T-helper 2 cell treated with Interferon-gamma antibody and Interleukin-4, amounts not matched to agents 5 μg/mL and 100 μg/mL, for 36 hours (primary cell): ENCODE results near the gene JARID2.

ENCODE experiments used
- DNase-seq: peaks from one replicate; pipeline ENCODE4 v3.0.0; 2021; ENCODE audit warnings: low spot score
- H3K27ac Mint-ChIP-seq: one replicate; pipeline ENCODE4 v1.8.0; 2021; ENCODE audit warnings: mild to moderate bottlenecking, mixed read lengths
- H3K27me3 Mint-ChIP-seq: one replicate; pipeline ENCODE4 v1.8.0; 2021; ENCODE audit warnings: low read depth, mixed read lengths
- H3K36me3 Mint-ChIP-seq: one replicate; pipeline ENCODE4 v1.8.0; 2021; ENCODE audit warnings: low read depth, mixed read lengths
- H3K4me1 Mint-ChIP-seq: one replicate; pipeline ENCODE4 v1.8.0; 2021; ENCODE audit warnings: low read depth, mixed read lengths
- H3K4me3 Mint-ChIP-seq: one replicate; pipeline ENCODE4 v1.8.0; 2022; ENCODE audit warnings: mild to moderate bottlenecking, moderate library complexity, mixed read lengths
- H3K9me3 Mint-ChIP-seq: one replicate; pipeline ENCODE4 v1.8.0; 2021; ENCODE audit warnings: mixed read lengths

Gene JARID2

GRCh38 chr6:15340775-15341174 is 94.9 kb downstream of the JARID2 start:
- Mint-ChIP-seq H3K4me1 (peaks cover 69% of the 10 kb centered on the region), H3K27ac (peak overlapping the region; percentile 70), H3K9me3 (no peaks in the 10 kb centered on the region), H3K27me3 (no peaks in the 10 kb centered on the region), H3K4me3 (peak overlapping the region; percentile 70), H3K36me3 (no peaks in the 10 kb centered on the region)
- DNase-seq: no peak

GRCh38 chr6:15341311-15342001 is 95.6 kb downstream of the JARID2 start:
- no peaks in the 10 kb centered on the region for H3K27me3 Mint-ChIP-seq
- peak overlapping the region; percentile 70 for H3K27ac Mint-ChIP-seq
- no peaks in the 10 kb centered on the region for H3K9me3 Mint-ChIP-seq
- H3K4me1 Mint-ChIP-seq: peaks cover 73% of the 10 kb centered on the region
- peak overlapping the region; percentile 70 for H3K4me3 Mint-ChIP-seq
- H3K36me3 Mint-ChIP-seq: no peaks in the 10 kb centered on the region
- DNase-seq: no peak

- Mint-ChIP-seq H3K36me3 (no peaks in the 10 kb centered on the region), H3K27ac (peak overlapping the region; percentile 34), H3K4me3 (peak overlapping the region; percentile 60), H3K9me3 (no peaks in the 10 kb centered on the region), H3K27me3 (no peaks in the 10 kb centered on the region), H3K4me1 (peaks cover 71% of the 10 kb centered on the region)
- DNase-seq: no peak
Measured at GRCh38 chr6:15342114-15342513, 96.2 kb downstream of the JARID2 start.

GRCh38 chr6:15343490-15344191 is 97.8 kb downstream of the JARID2 start:
- Mint-ChIP-seq H3K27me3 (no peaks in the 10 kb centered on the region), H3K36me3 (no peaks in the 10 kb centered on the region), H3K4me1 (peaks cover 66% of the 10 kb centered on the region), H3K9me3 (no peaks in the 10 kb centered on the region), H3K27ac (peak overlapping the region; percentile 16), H3K4me3 (peak overlapping the region; percentile 24)
- DNase-seq: no peak

GRCh38 chr6:15344192-15344519 is 98.3 kb downstream of the JARID2 start:
- no peaks in the 10 kb centered on the region for H3K36me3 Mint-ChIP-seq
- H3K4me3 Mint-ChIP-seq: no peak overlapping the region
- no peaks in the 10 kb centered on the region for H3K27me3 Mint-ChIP-seq
- no peak for DNase-seq
- no peak overlapping the region for H3K27ac Mint-ChIP-seq
- no peaks in the 10 kb centered on the region for H3K9me3 Mint-ChIP-seq
- peaks cover 63% of the 10 kb centered on the region for H3K4me1 Mint-ChIP-seq

GRCh38 chr6:15344831-15345230 is 99.0 kb downstream of the JARID2 start:
- DNase-seq: no peak
- Mint-ChIP-seq H3K4me3 (no peak overlapping the region), H3K9me3 (no peaks in the 10 kb centered on the region), H3K27me3 (no peaks in the 10 kb centered on the region), H3K4me1 (peaks cover 62% of the 10 kb centered on the region), H3K36me3 (no peaks in the 10 kb centered on the region), H3K27ac (no peak overlapping the region)

- no peaks in the 10 kb centered on the region for H3K27me3 Mint-ChIP-seq
- no peaks in the 10 kb centered on the region for H3K9me3 Mint-ChIP-seq
- H3K4me3 Mint-ChIP-seq: peak overlapping the region; percentile 16
- no peak overlapping the region for H3K27ac Mint-ChIP-seq
- peaks cover 53% of the 10 kb centered on the region for H3K4me1 Mint-ChIP-seq
- H3K36me3 Mint-ChIP-seq: peaks cover under 1% of the 10 kb centered on the region
- no peak for DNase-seq
Measured at GRCh38 chr6:15346315-15346714, 100.4 kb downstream of the JARID2 start.

- peaks cover 5% of the 10 kb centered on the region for H3K36me3 Mint-ChIP-seq
- DNase-seq: no peak
- peaks cover 49% of the 10 kb centered on the region for H3K4me1 Mint-ChIP-seq
- no peaks in the 10 kb centered on the region for H3K9me3 Mint-ChIP-seq
- no peak overlapping the region for H3K27ac Mint-ChIP-seq
- no peaks in the 10 kb centered on the region for H3K27me3 Mint-ChIP-seq
- H3K4me3 Mint-ChIP-seq: no peak overlapping the region
Measured at GRCh38 chr6:15348528-15348927, 102.7 kb downstream of the JARID2 start.

GRCh38 chr6:15349379-15349778 is 103.5 kb downstream of the JARID2 start:
- Mint-ChIP-seq H3K9me3 (no peaks in the 10 kb centered on the region), H3K27me3 (no peaks in the 10 kb centered on the region), H3K4me3 (no peak overlapping the region), H3K36me3 (peaks cover 5% of the 10 kb centered on the region), H3K27ac (no peak overlapping the region), H3K4me1 (peaks cover 41% of the 10 kb centered on the region)
- DNase-seq: no peak

GRCh38 chr6:15350386-15351083 is 104.7 kb downstream of the JARID2 start:
- Mint-ChIP-seq H3K4me1 (peaks cover 37% of the 10 kb centered on the region), H3K27ac (no peak overlapping the region), H3K4me3 (no peak overlapping the region), H3K36me3 (peaks cover 7% of the 10 kb centered on the region), H3K9me3 (no peaks in the 10 kb centered on the region), H3K27me3 (no peaks in the 10 kb centered on the region)
- DNase-seq: no peak

GRCh38 chr6:15351631-15352030 is 105.8 kb downstream of the JARID2 start:
- no peaks in the 10 kb centered on the region for H3K9me3 Mint-ChIP-seq
- H3K27me3 Mint-ChIP-seq: no peaks in the 10 kb centered on the region
- no peak overlapping the region for H3K27ac Mint-ChIP-seq
- peaks cover 9% of the 10 kb centered on the region for H3K36me3 Mint-ChIP-seq
- peaks cover 31% of the 10 kb centered on the region for H3K4me1 Mint-ChIP-seq
- DNase-seq: no peak
- no peak overlapping the region for H3K4me3 Mint-ChIP-seq

- Mint-ChIP-seq H3K36me3 (peaks cover 9% of the 10 kb centered on the region), H3K4me1 (peaks cover 29% of the 10 kb centered on the region), H3K4me3 (no peak overlapping the region), H3K27me3 (no peaks in the 10 kb centered on the region), H3K27ac (peak overlapping the region; percentile 17), H3K9me3 (no peaks in the 10 kb centered on the region)
- DNase-seq: no peak
Measured at GRCh38 chr6:15352220-15352619, 106.4 kb downstream of the JARID2 start.

- Mint-ChIP-seq H3K4me3 (no peak overlapping the region), H3K27me3 (no peaks in the 10 kb centered on the region), H3K36me3 (peaks cover 9% of the 10 kb centered on the region), H3K9me3 (no peaks in the 10 kb centered on the region), H3K27ac (no peak overlapping the region), H3K4me1 (peaks cover 30% of the 10 kb centered on the region)
- no peak for DNase-seq
Measured at GRCh38 chr6:15352845-15353244, 107.0 kb downstream of the JARID2 start.

GRCh38 chr6:15355683-15356099 is 109.8 kb downstream of the JARID2 start:
- Mint-ChIP-seq H3K27me3 (no peaks in the 10 kb centered on the region), H3K27ac (no peak overlapping the region), H3K9me3 (no peaks in the 10 kb centered on the region), H3K4me1 (peaks cover 35% of the 10 kb centered on the region), H3K36me3 (peaks cover 12% of the 10 kb centered on the region), H3K4me3 (no peak overlapping the region)
- no peak for DNase-seq
